ENCODE results near the gene SYNE2.

GRCh38 chr14:64045091-64045490, 192.3 kb downstream of the SYNE2 start:
- TF ChIP-seq POLR2AphosphoS5 (IDR thresholded peaks at IDR 0.05; ENCODE audit: insufficient read depth, low read depth, low read length) (no peak), POLR2A (IDR thresholded peaks at IDR 0.05; ENCODE audit: low read depth, low read length) (no peak), CTCF (IDR thresholded peaks at IDR 0.05; ENCODE audit: extremely low read depth in 1 of 2, insufficient read depth in 1 of 2, low read depth in 1 of 2, low read length in 2 of 2) (no peak), FOS (IDR thresholded peaks at IDR 0.05; ENCODE audit: borderline replicate concordance, insufficient read depth, low read length) (no peak), GATA2 (IDR thresholded peaks at IDR 0.05; ENCODE audit: insufficient read depth, insufficient read length, low read depth, low read length) (no peak), EZH2 (IDR thresholded peaks at IDR 0.05; ENCODE audit: borderline replicate concordance, low read depth, low read length, severe bottlenecking) (no peak)

Measured in endothelial cell of umbilical vein (primary cell).